DND-41 (cell line): ENCODE results near the gene LPCAT1.

ENCODE experiments used
- CTCF ChIP-seq: IDR thresholded peaks from 2 replicates; pipeline ENCODE4 v1.5.1; 2012; ENCODE audit warnings: borderline replicate concordance, low read length, moderate library complexity, mild to moderate bottlenecking; ENCODE audit not compliant: poor library complexity, severe bottlenecking; ENCODE audit errors: extremely low read depth
- EZH2 ChIP-seq: IDR thresholded peaks from 3 replicates; pipeline ENCODE4 v1.6.1; 2012; ENCODE audit warnings: borderline replicate concordance, low read depth, mild to moderate bottlenecking, moderate library complexity, low read length, inconsistent platforms; ENCODE audit not compliant: severe bottlenecking

- no peak for TF ChIP-seq EZH2
- TF ChIP-seq CTCF, result no peak
These were observed 17.3 kb downstream of the LPCAT1 start for GRCh38 chr5:1506242-1507013.
